PC-9 (cell line): ENCODE measurements around the gene BFSP2. TPM values are rescaled to one million over a fixed set of nuclear protein-coding genes. Genes with fewer than 3 reads are reported as not detected.
"Not testable (repeated sequence)": the region's sequence is repeated elsewhere in the genome, so short reads cannot be mapped to it uniquely, and the experiment has no call there.

ENCODE experiments used
- BruUV-seq: library from RNA; stranded (reverse); fragments of 400-500 nt; replicated peaks from 2 replicates; lab custom pipeline; 2021; lab: Mats Ljungman, UMichigan
- CTCF ChIA-PET: fragments of 300-600 bp; sonication (Branson Sonifier 250); formaldehyde crosslinking; loops from one replicate; lab custom pipeline; 2022; ENCODE audit warnings: antibody characterized with exemption; lab: Charles Lee
- POLR2A ChIA-PET: fragments of 300-600 bp; sonication (Branson Sonifier 250); formaldehyde crosslinking; loops from one replicate; lab custom pipeline; 2022; ENCODE audit warnings: antibody characterized with exemption; ENCODE audit not compliant: unreplicated experiment; lab: Charles Lee
- DNase-seq, 2 experiments: peaks; one replicate each; pipeline versions ENCODE4 v3.0.0 to v3.0.0-alpha.2; 2015 to 2022; ENCODE audit warnings: mixed read lengths in 1 of 2
- H2AFZ ChIP-seq: fragments of 200-600 bp; sonication (generic); 2 replicates; pipeline ENCODE4 v1.8.1; 2017; ENCODE audit warnings: antibody characterized with exemption
- H3F3A ChIP-seq: fragments of 200-600 bp; sonication (generic); 2 replicates; pipeline ENCODE4 v1.8.1; 2017; ENCODE audit warnings: antibody characterized with exemption, mild to moderate bottlenecking, low read depth; ENCODE audit not compliant: insufficient read depth
- H3K27ac ChIP-seq: fragments of 200-600 bp; sonication (generic); 2 replicates; pipeline ENCODE4 v1.6.1; 2016; ENCODE audit warnings: mixed run types
- H3K27me3 ChIP-seq: fragments of 200-600 bp; sonication (generic); 2 replicates; pipeline ENCODE4 v1.6.1; 2016; ENCODE audit warnings: low read depth, mixed run types; ENCODE audit not compliant: insufficient read depth
- H3K36me3 ChIP-seq: fragments of 200-600 bp; sonication (generic); 2 replicates; pipeline ENCODE4 v1.6.1; 2016; ENCODE audit warnings: low read depth, mixed run types
- H3K4me1 ChIP-seq: fragments of 200-600 bp; sonication (generic); replicated peaks from 2 replicates; pipeline ENCODE4 v1.6.1; 2016; ENCODE audit warnings: mixed run types; ENCODE audit not compliant: insufficient read depth
- H3K4me2 ChIP-seq: fragments of 200-600 bp; sonication (generic); 2 replicates; pipeline ENCODE4 v1.6.1; 2017; ENCODE audit warnings: mixed run types
- H3K4me3 ChIP-seq: fragments of 200-600 bp; sonication (generic); 2 replicates; pipeline ENCODE4 v1.6.1; 2016; ENCODE audit warnings: mixed run types
- H3K79me2 ChIP-seq: fragments of 200-600 bp; sonication (generic); 2 replicates; pipeline ENCODE4 v1.6.1; 2017; ENCODE audit warnings: low read depth, mixed run types
- H3K9me2 ChIP-seq: fragments of 200-600 bp; sonication (generic); 2 replicates; pipeline ENCODE4 v1.8.1; 2017; ENCODE audit warnings: mild to moderate bottlenecking; ENCODE audit not compliant: insufficient read depth
- H3K9me3 ChIP-seq: fragments of 200-600 bp; sonication (generic); 2 replicates; pipeline ENCODE4 v1.8.1; 2016; ENCODE audit warnings: low read depth; ENCODE audit not compliant: insufficient read depth
- H4K20me1 ChIP-seq: fragments of 200-600 bp; sonication (generic); 2 replicates; pipeline ENCODE4 v1.8.1; 2017; ENCODE audit not compliant: insufficient read depth
- CTCF ChIP-seq: fragments of 200-600 bp; sonication (generic); conservative IDR thresholded peaks from 2 replicates; pipeline ENCODE4 v1.6.1; 2017; ENCODE audit warnings: mixed run types, antibody characterized with exemption, mild to moderate bottlenecking, moderate library complexity
- EZH2 ChIP-seq: fragments of 200-600 bp; sonication (generic); IDR thresholded peaks from 2 replicates; pipeline ENCODE4 v1.8.0; 2017; ENCODE audit warnings: antibody characterized with exemption, low read depth
- intact Hi-C: fragments of 100-400 bp; cut with micrococcal nuclease; formaldehyde crosslinking; loops from one replicate; pipeline ENCODE4 v1.10.0; 2022; ENCODE audit not compliant: unreplicated experiment
- total RNA-seq: library from RNA; stranded (reverse); gene quantifications from 2 replicates; pipeline ENCODE4 v1.2.3, GENCODE V29; 2021

Gene BFSP2
- total RNA-seq, 1 experiment from 2014 or later, result not detected

- intact Hi-C loops, result no loop called here
- ChIA-PET CTCF (interaction anchor here (1.8 kb wide), 1 partner anchor 10 kb away, joined by 7 read pairs; no protein-coding TSS in a partner anchor), POLR2A (interaction anchor here (0.5 to 1.7 kb wide), 7 partner anchors 10 to 818 kb away, joined by 3 to 15 read pairs (median 7); partner anchors contain the start of gene CDV3)
- H3K36me3 ChIP-seq, result no peaks in the 10 kb centered on the region
- BruUV-seq, result TSS peak; percentile 79
- H3K9me2 ChIP-seq, result no peaks in the 10 kb centered on the region
- H3K4me2 ChIP-seq, result peak overlapping the region; percentile 62
- peaks cover 17% of the 10 kb centered on the region for H3F3A ChIP-seq
- no peaks in the 10 kb centered on the region for H4K20me1 ChIP-seq
- no peak for DNase-seq
- peak overlapping the region; percentile 98 for H3K27ac ChIP-seq
- TF ChIP-seq CTCF (no peak), EZH2 (no peak)
- H3K4me1 ChIP-seq, result peaks cover 20% of the 10 kb centered on the region
- no peaks in the 10 kb centered on the region for H3K27me3 ChIP-seq
- no peak overlapping the region for H3K4me3 ChIP-seq
- no peak overlapping the region for H2AFZ ChIP-seq
- H3K9me3 ChIP-seq, result peaks cover 13% of the 10 kb centered on the region
- no peaks in the 10 kb centered on the region for H3K79me2 ChIP-seq
These were observed 79.5 kb downstream of the BFSP2 start for GRCh38 chr3:133479401-133479800.

GRCh38 chr3:133479895-133480669, 80.2 kb downstream of the BFSP2 start:
- TF ChIP-seq CTCF (no peak), EZH2 (no peak)
- TSS peak; percentile 99 for BruUV-seq

GRCh38 chr3:133482474-133482873, 82.6 kb downstream of the BFSP2 start:
- H3K4me2 ChIP-seq, H3K4me3 ChIP-seq, H3K27ac ChIP-seq, CTCF ChIA-PET, H3K27me3 ChIP-seq, H2AFZ ChIP-seq, DNase-seq, H3K36me3 ChIP-seq, POLR2A ChIA-PET, H3K9me2 ChIP-seq, intact Hi-C loops, H4K20me1 ChIP-seq, BruUV-seq, H3K79me2 ChIP-seq: not testable (repeated sequence)
- peaks cover 15% of the 10 kb centered on the region for H3K9me3 ChIP-seq
- peaks cover 20% of the 10 kb centered on the region for H3K4me1 ChIP-seq
- H3F3A ChIP-seq, result peaks cover 21% of the 10 kb centered on the region

More at GRCh38 chr3:133479895-133480669, 80.2 kb downstream of the BFSP2 start:
- Histone ChIP-seq H3K27me3 (no peaks in the 10 kb centered on the region), H4K20me1 (no peaks in the 10 kb centered on the region), H3K36me3 (no peaks in the 10 kb centered on the region), H3F3A (peaks cover 21% of the 10 kb centered on the region), H3K9me3 (peaks cover 15% of the 10 kb centered on the region), H3K9me2 (no peaks in the 10 kb centered on the region), H3K4me1 (peaks cover 20% of the 10 kb centered on the region), H3K79me2 (no peaks in the 10 kb centered on the region), H2AFZ (peak overlapping the region; percentile 29; the same call in 1 of the 2 replicates), H3K4me2 (peak overlapping the region; percentile 62), H3K4me3 (no peak overlapping the region; the same call in 1 of the 2 replicates), H3K27ac (peak overlapping the region; percentile 98)
- CTCF ChIA-PET, result interaction anchor here (0.6 to 1.8 kb wide), 3 partner anchors 9 to 20 kb away, joined by 3 to 11 read pairs (median 7); no protein-coding TSS in a partner anchor
- intact Hi-C loops, result loop anchor here (1.0 kb wide), 3 partner anchors 19 to 93 kb away; partner anchors contain the start of gene CDV3
- POLR2A ChIA-PET, result interaction anchor here (0.5 to 1.7 kb wide), 10 partner anchors 9 to 1006 kb away, joined by 3 to 15 read pairs (median 6); partner anchors contain the start of gene CDV3
- DNase-seq, result peak; percentile 67 to 97
